Ishikawa (cell line): ENCODE data around the gene PTPRS.

ENCODE experiments used
- CEBPB ChIP-seq: IDR thresholded peaks from 2 replicates; pipeline ENCODE4 v1.6.1; 2012
- CREB1 ChIP-seq: IDR thresholded peaks from 2 replicates; pipeline ENCODE4 v1.6.1; 2012; ENCODE audit warnings: low read depth
- EP300 ChIP-seq: IDR thresholded peaks from 2 replicates; pipeline ENCODE4 v1.6.1; 2012; ENCODE audit warnings: borderline replicate concordance
- FOXM1 ChIP-seq: IDR thresholded peaks from 2 replicates; pipeline ENCODE4 v1.6.1; 2012; ENCODE audit warnings: low read depth, borderline replicate concordance
- TCF12 ChIP-seq: IDR thresholded peaks from 2 replicates; pipeline ENCODE4 v1.6.1; 2012; ENCODE audit warnings: low read depth
- YY1 ChIP-seq: IDR thresholded peaks from 2 replicates; pipeline ENCODE4 v1.6.1; 2012; ENCODE audit warnings: low read depth
- TF ChIP-seq, protein P1 (sequence below): IDR thresholded peaks from 2 replicates; pipeline ENCODE4 v1.6.1; 2012; ENCODE audit warnings: low read depth, mild to moderate bottlenecking

DNA sequence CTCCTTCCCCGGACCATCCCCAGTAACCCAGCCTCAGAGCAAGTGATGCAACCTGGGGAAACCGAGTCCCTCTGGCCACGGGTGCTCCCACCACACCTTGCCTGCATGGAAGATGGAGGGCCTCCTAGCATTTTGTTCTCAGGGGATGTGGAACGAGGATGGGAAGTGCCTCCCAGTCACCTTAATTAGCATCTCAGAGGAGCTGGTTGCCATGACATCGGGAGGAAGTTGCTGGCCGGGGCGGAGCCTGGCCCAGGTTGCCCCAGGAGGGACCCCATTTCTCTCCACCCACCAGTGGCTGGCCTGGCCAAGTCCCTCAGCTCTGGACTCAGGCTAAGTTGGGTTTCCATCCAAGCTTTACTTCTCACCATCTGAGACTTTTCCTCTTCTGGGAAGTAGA is 24.1 kb upstream of the PTPRS start:
- TF ChIP-seq YY1 (no peak), CREB1 (no peak), EP300 (no peak), FOXM1 (no peak), TCF12 (no peak), CEBPB (no peak)
- TF ChIP-seq, protein P1, sequence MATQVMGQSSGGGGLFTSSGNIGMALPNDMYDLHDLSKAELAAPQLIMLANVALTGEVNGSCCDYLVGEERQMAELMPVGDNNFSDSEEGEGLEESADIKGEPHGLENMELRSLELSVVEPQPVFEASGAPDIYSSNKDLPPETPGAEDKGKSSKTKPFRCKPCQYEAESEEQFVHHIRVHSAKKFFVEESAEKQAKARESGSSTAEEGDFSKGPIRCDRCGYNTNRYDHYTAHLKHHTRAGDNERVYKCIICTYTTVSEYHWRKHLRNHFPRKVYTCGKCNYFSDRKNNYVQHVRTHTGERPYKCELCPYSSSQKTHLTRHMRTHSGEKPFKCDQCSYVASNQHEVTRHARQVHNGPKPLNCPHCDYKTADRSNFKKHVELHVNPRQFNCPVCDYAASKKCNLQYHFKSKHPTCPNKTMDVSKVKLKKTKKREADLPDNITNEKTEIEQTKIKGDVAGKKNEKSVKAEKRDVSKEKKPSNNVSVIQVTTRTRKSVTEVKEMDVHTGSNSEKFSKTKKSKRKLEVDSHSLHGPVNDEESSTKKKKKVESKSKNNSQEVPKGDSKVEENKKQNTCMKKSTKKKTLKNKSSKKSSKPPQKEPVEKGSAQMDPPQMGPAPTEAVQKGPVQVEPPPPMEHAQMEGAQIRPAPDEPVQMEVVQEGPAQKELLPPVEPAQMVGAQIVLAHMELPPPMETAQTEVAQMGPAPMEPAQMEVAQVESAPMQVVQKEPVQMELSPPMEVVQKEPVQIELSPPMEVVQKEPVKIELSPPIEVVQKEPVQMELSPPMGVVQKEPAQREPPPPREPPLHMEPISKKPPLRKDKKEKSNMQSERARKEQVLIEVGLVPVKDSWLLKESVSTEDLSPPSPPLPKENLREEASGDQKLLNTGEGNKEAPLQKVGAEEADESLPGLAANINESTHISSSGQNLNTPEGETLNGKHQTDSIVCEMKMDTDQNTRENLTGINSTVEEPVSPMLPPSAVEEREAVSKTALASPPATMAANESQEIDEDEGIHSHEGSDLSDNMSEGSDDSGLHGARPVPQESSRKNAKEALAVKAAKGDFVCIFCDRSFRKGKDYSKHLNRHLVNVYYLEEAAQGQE = no peak
